ENCODE measurements around the gene RAB35.

DNA sequence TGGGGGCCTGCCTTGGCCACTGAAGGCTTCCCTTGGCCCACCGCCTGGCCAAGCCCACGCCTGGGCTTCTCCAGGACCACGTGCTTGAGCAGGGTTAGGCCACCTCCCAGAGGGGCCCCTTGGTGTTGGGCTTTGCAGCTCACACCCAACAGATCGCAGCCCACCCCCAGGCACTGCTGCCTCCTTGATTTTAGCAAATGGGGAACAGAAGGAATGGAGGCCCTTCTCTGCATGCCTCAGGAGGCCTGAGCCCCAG is 23.3 kb downstream of the RAB35 start:
- TF ChIP-seq, protein P1, sequence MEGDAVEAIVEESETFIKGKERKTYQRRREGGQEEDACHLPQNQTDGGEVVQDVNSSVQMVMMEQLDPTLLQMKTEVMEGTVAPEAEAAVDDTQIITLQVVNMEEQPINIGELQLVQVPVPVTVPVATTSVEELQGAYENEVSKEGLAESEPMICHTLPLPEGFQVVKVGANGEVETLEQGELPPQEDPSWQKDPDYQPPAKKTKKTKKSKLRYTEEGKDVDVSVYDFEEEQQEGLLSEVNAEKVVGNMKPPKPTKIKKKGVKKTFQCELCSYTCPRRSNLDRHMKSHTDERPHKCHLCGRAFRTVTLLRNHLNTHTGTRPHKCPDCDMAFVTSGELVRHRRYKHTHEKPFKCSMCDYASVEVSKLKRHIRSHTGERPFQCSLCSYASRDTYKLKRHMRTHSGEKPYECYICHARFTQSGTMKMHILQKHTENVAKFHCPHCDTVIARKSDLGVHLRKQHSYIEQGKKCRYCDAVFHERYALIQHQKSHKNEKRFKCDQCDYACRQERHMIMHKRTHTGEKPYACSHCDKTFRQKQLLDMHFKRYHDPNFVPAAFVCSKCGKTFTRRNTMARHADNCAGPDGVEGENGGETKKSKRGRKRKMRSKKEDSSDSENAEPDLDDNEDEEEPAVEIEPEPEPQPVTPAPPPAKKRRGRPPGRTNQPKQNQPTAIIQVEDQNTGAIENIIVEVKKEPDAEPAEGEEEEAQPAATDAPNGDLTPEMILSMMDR (IDR thresholded peaks at IDR 0.05) = no peak
- no peak for TF ChIP-seq POLR2A (IDR thresholded peaks at IDR 0.05)
